Measurements from ENCODE around the gene LIN54.

DNA sequence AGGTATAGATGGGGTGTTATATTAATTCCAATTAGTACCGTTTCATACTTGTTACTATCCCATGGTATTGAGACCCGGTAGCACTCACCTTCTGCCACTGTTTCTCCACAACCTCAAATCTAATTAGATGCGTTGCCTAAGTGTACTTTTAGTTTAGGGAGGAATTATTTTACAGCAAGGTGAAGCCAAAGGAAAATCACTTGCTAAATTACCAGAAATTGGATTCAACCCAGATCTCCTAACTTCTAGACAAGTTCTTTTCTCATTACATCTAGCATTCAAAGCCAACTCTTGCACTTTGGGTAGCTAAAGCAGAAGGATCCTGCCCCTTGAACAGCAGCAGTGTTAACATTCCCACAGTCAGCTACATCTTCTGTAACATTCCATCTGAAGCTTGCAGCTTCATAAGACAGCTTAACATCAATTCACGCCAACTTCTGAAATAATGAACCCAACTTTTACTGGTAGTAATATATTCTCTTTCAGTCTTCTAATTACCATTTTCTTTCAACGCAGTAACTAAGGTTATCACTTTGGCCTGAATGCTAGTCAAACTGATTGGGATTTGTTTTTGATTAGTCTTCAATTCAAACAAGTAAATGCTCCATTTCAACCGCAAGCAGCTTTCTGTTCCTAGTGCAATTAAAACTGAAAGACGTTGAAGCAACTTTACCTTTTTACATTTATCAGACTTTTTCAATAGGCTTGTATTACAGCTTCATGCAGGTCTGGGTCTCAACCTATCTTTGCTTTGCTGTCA lies 118.7 kb downstream of the LIN54 start:
- TF ChIP-seq POLR2AphosphoS5 (IDR thresholded peaks at IDR 0.05) (no peak), POLR2A (IDR thresholded peaks at IDR 0.05) (no peak)
- TF ChIP-seq, protein P1, sequence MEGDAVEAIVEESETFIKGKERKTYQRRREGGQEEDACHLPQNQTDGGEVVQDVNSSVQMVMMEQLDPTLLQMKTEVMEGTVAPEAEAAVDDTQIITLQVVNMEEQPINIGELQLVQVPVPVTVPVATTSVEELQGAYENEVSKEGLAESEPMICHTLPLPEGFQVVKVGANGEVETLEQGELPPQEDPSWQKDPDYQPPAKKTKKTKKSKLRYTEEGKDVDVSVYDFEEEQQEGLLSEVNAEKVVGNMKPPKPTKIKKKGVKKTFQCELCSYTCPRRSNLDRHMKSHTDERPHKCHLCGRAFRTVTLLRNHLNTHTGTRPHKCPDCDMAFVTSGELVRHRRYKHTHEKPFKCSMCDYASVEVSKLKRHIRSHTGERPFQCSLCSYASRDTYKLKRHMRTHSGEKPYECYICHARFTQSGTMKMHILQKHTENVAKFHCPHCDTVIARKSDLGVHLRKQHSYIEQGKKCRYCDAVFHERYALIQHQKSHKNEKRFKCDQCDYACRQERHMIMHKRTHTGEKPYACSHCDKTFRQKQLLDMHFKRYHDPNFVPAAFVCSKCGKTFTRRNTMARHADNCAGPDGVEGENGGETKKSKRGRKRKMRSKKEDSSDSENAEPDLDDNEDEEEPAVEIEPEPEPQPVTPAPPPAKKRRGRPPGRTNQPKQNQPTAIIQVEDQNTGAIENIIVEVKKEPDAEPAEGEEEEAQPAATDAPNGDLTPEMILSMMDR (IDR thresholded peaks at IDR 0.05) = no peak
